ENCODE measurements around the gene GRIK1. TPM values are rescaled to one million over a fixed set of nuclear protein-coding genes. Genes with fewer than 3 reads are reported as not detected.

The GRIK1 gene
- total and polyA plus RNA-seq, 12 donors, result not detected

DNA sequence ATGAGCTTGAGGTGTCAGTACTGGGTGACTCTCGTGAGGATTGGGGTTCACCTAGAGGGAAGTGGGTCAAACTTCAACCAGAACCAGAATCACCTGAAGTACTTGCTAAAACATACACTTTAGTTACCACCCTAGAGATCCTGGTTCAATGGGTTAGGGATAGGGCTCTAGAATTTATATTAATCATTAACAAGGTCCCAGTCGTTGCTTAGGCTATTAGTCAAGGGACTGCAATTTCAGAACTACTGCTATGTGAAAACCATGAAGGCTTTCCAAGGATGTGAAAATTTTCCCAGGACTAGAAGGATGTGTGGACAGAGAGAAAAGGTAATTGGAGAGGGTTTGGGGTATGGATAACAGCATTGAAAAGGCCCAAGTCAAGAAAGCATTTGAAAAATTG, 162.6 kb downstream of the GRIK1 start:
- H3K9me3 ChIP-seq, result no peaks in the 10 kb centered on the region
- H3K4me3 ChIP-seq, result no peak overlapping the region
- ATAC-seq (no peak), DNase-seq (no peak)
- no peaks in the 10 kb centered on the region for H3K27me3 ChIP-seq
- WGBS, 2 donors, result 87 to 88% methylated on average over 2 of the region's 2 CpGs
- TF ChIP-seq CTCF (IDR thresholded peaks at IDR 0.05), result no peak
- intact Hi-C loops (cut with DNase I), result no loop called here
- H3K27ac ChIP-seq, result no peak overlapping the region
- no peaks in the 10 kb centered on the region for H3K4me1 ChIP-seq
- H3K36me3 ChIP-seq, result no peaks in the 10 kb centered on the region

DNA sequence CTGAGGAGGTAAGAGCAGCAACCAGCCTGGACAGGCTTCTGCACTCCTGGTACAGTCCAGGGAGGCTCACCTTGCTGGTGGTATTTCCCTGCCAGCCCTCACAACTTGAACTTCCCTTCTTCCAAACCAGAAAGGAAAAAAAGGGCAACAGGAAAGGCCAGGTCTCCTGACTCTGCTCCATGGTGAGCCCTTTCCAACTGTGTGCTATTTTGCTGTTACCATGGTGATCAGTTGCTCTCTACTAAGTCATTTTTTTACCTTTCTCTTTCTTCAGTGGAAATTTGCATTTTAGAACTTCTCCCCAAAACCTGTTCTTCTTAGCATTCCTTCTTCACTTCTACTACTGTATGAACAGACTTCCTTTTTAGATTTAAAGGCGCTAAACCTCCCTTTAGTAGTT, 164.3 kb downstream of the GRIK1 start:
- Histone ChIP-seq H3K4me1 (no peaks in the 10 kb centered on the region), H3K9me3 (no peaks in the 10 kb centered on the region), H3K27me3 (no peaks in the 10 kb centered on the region), H3K4me3 (no peak overlapping the region), H3K27ac (no peak overlapping the region), H3K36me3 (no peaks in the 10 kb centered on the region)
- WGBS, 2 donors, result 94 to 96% methylated on average over 1 of the region's 1 CpG
- DNase-seq, result no peak
- no peak for ATAC-seq
- no peak for TF ChIP-seq CTCF (IDR thresholded peaks at IDR 0.05)
- intact Hi-C loops (cut with DNase I), result no loop called here

DNA sequence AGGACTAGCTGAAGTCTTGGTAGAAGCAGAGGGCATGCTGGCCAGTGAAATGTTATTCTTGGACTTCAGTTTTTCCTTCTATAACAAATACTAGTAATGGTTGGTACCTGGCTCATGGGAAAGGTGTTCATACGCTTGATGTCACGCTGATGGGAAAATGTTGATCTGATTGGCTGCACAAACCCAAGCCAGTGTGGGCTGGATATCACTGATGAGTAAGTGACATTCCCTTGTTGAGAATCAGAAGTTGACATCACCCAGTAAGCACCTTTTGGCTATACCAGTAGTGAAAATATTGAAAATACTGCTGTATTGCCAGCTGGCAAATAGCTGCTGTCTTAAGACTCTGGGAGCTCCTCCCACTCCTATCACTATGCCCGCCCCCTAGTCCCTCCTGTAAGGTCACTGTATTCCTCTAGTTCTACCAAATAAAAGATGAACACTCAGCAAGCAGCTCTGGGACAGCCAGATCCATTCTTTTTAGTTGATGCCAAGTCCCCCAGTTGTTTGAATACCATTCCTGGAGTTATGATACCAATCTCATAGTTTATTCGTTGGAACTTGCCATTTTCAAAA, 168.2 kb downstream of the GRIK1 start:
- TF ChIP-seq CTCF (IDR thresholded peaks at IDR 0.05), result no peak
- Histone ChIP-seq H3K9me3 (no peaks in the 10 kb centered on the region), H3K27me3 (no peaks in the 10 kb centered on the region), H3K4me1 (no peaks in the 10 kb centered on the region), H3K4me3 (no peak overlapping the region), H3K36me3 (no peaks in the 10 kb centered on the region), H3K27ac (no peak overlapping the region)
- no peak for ATAC-seq
- intact Hi-C loops (cut with DNase I), result no loop called here
- no peak for DNase-seq
- 89 to 90% methylated on average over 4 of the region's 4 CpGs for WGBS, 2 donors

DNA sequence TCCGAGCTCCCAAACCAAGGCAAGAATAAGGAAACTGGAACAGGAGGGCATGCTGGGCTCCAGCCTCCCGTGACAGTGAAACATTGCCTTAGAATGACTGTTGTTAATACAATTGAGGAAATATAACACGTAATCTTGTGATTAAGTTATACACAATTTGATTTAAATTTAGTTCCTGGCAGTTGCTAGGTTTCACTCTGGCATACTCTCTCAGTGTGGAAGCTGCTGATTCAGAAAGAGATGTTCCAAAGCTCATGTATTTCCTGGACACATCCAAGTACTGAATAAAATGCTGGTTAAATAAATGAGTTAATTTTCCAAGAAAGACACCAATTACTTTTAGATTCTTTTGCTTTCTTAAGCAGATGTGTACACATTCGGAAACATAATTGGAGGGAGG, 176.1 kb downstream of the GRIK1 start:
- no peak for ATAC-seq
- 80 to 85% methylated on average over 4 of the region's 4 CpGs for WGBS, 2 donors
- Histone ChIP-seq H3K4me3 (no peak overlapping the region), H3K27ac (no peak overlapping the region), H3K4me1 (no peaks in the 10 kb centered on the region), H3K36me3 (no peaks in the 10 kb centered on the region), H3K9me3 (no peaks in the 10 kb centered on the region), H3K27me3 (no peaks in the 10 kb centered on the region)
- intact Hi-C loops (cut with DNase I), result no loop called here
- DNase-seq, result no peak
- no peak for TF ChIP-seq CTCF (IDR thresholded peaks at IDR 0.05)

Measured in heart right ventricle (tissue), 16 donors.